HG03520 (cell line): ENCODE results near the gene UBE2M.
"Not testable (repeated sequence)": the region's sequence is repeated elsewhere in the genome, so short reads cannot be mapped to it uniquely, and the experiment has no call there.

ENCODE experiments used
- ATAC-seq: cut with Tn5 transposase; IDR thresholded peaks from one replicate; pipeline ENCODE4 v1.9.1; 2021; ENCODE audit warnings: mild to moderate bottlenecking, moderate library complexity; ENCODE audit not compliant: unreplicated experiment

The UBE2M gene

GRCh38 chr19:58542641-58543372 lies 15.6 kb downstream of the UBE2M start:
- not testable (repeated sequence) for ATAC-seq

GRCh38 chr19:58539169-58539559 lies 19.2 kb downstream of the UBE2M start:
- not testable (repeated sequence) for ATAC-seq

GRCh38 chr19:58538257-58539168 lies 19.9 kb downstream of the UBE2M start:
- ATAC-seq = no peak

GRCh38 chr19:58536852-58537798 lies 21.3 kb downstream of the UBE2M start:
- ATAC-seq = no peak

GRCh38 chr19:58535857-58536256 lies 22.6 kb downstream of the UBE2M start:
- ATAC-seq = no peak

- no peak for ATAC-seq
Measured at GRCh38 chr19:58531034-58531840, 27.2 kb downstream of the UBE2M start.

GRCh38 chr19:58529405-58529804 lies 29.0 kb downstream of the UBE2M start:
- no peak for ATAC-seq

GRCh38 chr19:58522709-58523108 lies 35.7 kb downstream of the UBE2M start:
- ATAC-seq = no peak

- no peak for ATAC-seq
Measured at GRCh38 chr19:58521651-58522050, 36.8 kb downstream of the UBE2M start.

- ATAC-seq = no peak
Measured at GRCh38 chr19:58520257-58520599, 38.2 kb downstream of the UBE2M start.

GRCh38 chr19:58519355-58520256 lies 38.8 kb downstream of the UBE2M start, which contains the start of gene ZBTB45:
Gene ZBTB45, minus strand, starts transcription at chr19:58519810. Its CDS starts 2,137 bp downstream, at chr19:58517673.
- ATAC-seq = peak; percentile 71

GRCh38 chr19:58519087-58519354 lies 39.4 kb downstream of the UBE2M start:
- no peak for ATAC-seq

- no peak for ATAC-seq
Measured at GRCh38 chr19:58518256-58519086, 39.9 kb downstream of the UBE2M start.

- no peak for ATAC-seq
Measured at GRCh38 chr19:58516964-58517833, 41.2 kb downstream of the UBE2M start.

GRCh38 chr19:58516246-58516836 lies 42.1 kb downstream of the UBE2M start:
- ATAC-seq = no peak

- no peak for ATAC-seq
Measured at GRCh38 chr19:58515259-58515658, 43.2 kb downstream of the UBE2M start.

GRCh38 chr19:58514564-58515022 lies 43.8 kb downstream of the UBE2M start:
- ATAC-seq = no peak
